OCI-LY7 (cell line): ENCODE data around the gene SLC27A5. TPM values are rescaled to one million over a fixed set of nuclear protein-coding genes. Genes with fewer than 3 reads are reported as not detected.

ENCODE experiments used
- BruUV-seq: library from RNA; stranded (reverse); fragments of 400-500 nt; replicated peaks from 2 replicates; lab custom pipeline; 2021; lab: Mats Ljungman, UMichigan
- CTCF ChIA-PET: fragments of 300-600 bp; sonication (Branson Sonifier 250); formaldehyde crosslinking; loops from one replicate; lab custom pipeline; 2022; ENCODE audit warnings: antibody characterized with exemption; ENCODE audit not compliant: unreplicated experiment; lab: Charles Lee
- POLR2A ChIA-PET: fragments of 300-600 bp; sonication (Branson Sonifier 250); formaldehyde crosslinking; loops from one replicate; lab custom pipeline; 2022; ENCODE audit warnings: antibody characterized with exemption; lab: Charles Lee
- DNase-seq: peaks from one replicate; pipeline ENCODE4 v3.0.0-alpha.2; 2015; ENCODE audit warnings: low spot score
- H2AFZ ChIP-seq: fragments of 200-600 bp; sonication (generic), shearing (Covaris generic); 2 replicates; pipeline ENCODE4 v1.6.1; 2014; ENCODE audit warnings: mild to moderate bottlenecking, antibody characterized with exemption, low read length, moderate library complexity
- H3K27ac ChIP-seq: fragments of 200-600 bp; sonication (generic); 2 replicates; pipeline ENCODE4 v1.5.1; 2014; ENCODE audit warnings: mixed run types, low read depth, mild to moderate bottlenecking, moderate library complexity, low read length, inconsistent platforms; ENCODE audit not compliant: poor library complexity, severe bottlenecking
- H3K36me3 ChIP-seq: fragments of 200-600 bp; sonication (generic); 2 replicates; pipeline ENCODE4 v1.6.1; 2014; ENCODE audit warnings: mild to moderate bottlenecking, antibody characterized with exemption, low read length, moderate library complexity, mixed read lengths; ENCODE audit not compliant: insufficient read depth
- H3K4me1 ChIP-seq: fragments of 200-600 bp; sonication (generic); 2 replicates; pipeline ENCODE4 v1.5.1; 2014; ENCODE audit warnings: mild to moderate bottlenecking, low read length; ENCODE audit not compliant: insufficient read depth, poor library complexity, severe bottlenecking
- H3K4me2 ChIP-seq: fragments of 200-600 bp; sonication (generic); 2 replicates; pipeline ENCODE4 v1.6.1; 2014; ENCODE audit warnings: mild to moderate bottlenecking, low read length
- H3K4me3 ChIP-seq: fragments of 200-600 bp; sonication (generic); 2 replicates; pipeline ENCODE4 v1.5.1; 2014; ENCODE audit warnings: mild to moderate bottlenecking, low read depth, low read length; ENCODE audit not compliant: poor library complexity, severe bottlenecking
- H3K79me2 ChIP-seq: fragments of 200-600 bp; sonication (generic); 2 replicates; pipeline ENCODE4 v1.6.1; 2016; ENCODE audit warnings: low read depth, mild to moderate bottlenecking, low read length, moderate library complexity, mixed read lengths; ENCODE audit not compliant: insufficient read depth
- H3K9me2 ChIP-seq: fragments of 200-600 bp; sonication (generic); 2 replicates; pipeline ENCODE4 v1.6.1; 2016; ENCODE audit warnings: mild to moderate bottlenecking, low read length, mixed read lengths; ENCODE audit not compliant: insufficient read depth
- H3K9me3 ChIP-seq: fragments of 200-600 bp; sonication (generic); 2 replicates; pipeline ENCODE4 v1.6.1; 2014; ENCODE audit warnings: mild to moderate bottlenecking, mixed run types, low read length, mixed read lengths
- H4K20me1 ChIP-seq: fragments of 200-600 bp; sonication (generic); 2 replicates; pipeline ENCODE4 v1.6.1; 2014; ENCODE audit warnings: mild to moderate bottlenecking, antibody characterized with exemption, low read length, moderate library complexity, mixed read lengths; ENCODE audit not compliant: insufficient read depth
- EZH2phosphoT487 ChIP-seq: fragments of 200-600 bp; sonication (generic); IDR thresholded peaks from 2 replicates; pipeline ENCODE4 v1.6.1; 2018; ENCODE audit warnings: low read depth, borderline replicate concordance, mild to moderate bottlenecking, mixed run types, antibody characterized with exemption, low read length, moderate library complexity, mixed read lengths
- intact Hi-C: fragments of 100-400 bp; cut with micrococcal nuclease; formaldehyde crosslinking; loops from one replicate; pipeline ENCODE4 v1.10.0; 2022; ENCODE audit not compliant: unreplicated experiment
- total RNA-seq, 2 experiments: library from RNA; depleted of rRNA in 1 of 2; stranded (reverse); fragments of >200 nt in 1 of 2; shearing (Covaris generic) in 1 of 2; gene quantifications; 2 replicates each; pipeline ENCODE4 v1.2.3, GENCODE V29; 2014 to 2022
- TF ChIP-seq, protein P1 (sequence below): fragments of 200-600 bp; sonication (generic); conservative IDR thresholded peaks from 2 replicates; pipeline ENCODE4 v1.5.1; 2014; ENCODE audit warnings: mild to moderate bottlenecking, antibody characterized with exemption, low read length, moderate library complexity, mixed read lengths

SLC27A5 gene
- total RNA-seq, 2 experiments from 2014 or later: 28.0 to 29.8 TPM

DNA sequence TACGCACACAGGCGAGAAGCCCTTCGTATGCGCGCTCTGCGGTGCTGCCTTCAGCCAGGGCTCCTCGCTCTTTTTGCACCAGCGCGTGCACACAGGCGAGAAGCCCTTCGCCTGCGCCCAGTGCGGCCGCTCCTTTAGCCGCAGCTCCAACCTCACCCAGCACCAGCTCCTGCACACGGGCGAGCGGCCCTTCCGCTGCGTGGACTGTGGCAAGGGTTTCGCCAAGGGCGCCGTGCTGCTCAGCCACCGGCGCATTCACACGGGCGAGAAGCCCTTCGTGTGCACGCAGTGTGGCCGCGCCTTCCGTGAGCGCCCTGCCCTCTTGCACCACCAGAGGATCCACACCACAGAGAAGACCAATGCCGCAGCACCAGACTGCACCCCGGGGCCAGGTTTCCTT is 55.7 kb downstream of the SLC27A5 start:
- no peak for TF ChIP-seq EZH2phosphoT487
- TF ChIP-seq, protein P1, sequence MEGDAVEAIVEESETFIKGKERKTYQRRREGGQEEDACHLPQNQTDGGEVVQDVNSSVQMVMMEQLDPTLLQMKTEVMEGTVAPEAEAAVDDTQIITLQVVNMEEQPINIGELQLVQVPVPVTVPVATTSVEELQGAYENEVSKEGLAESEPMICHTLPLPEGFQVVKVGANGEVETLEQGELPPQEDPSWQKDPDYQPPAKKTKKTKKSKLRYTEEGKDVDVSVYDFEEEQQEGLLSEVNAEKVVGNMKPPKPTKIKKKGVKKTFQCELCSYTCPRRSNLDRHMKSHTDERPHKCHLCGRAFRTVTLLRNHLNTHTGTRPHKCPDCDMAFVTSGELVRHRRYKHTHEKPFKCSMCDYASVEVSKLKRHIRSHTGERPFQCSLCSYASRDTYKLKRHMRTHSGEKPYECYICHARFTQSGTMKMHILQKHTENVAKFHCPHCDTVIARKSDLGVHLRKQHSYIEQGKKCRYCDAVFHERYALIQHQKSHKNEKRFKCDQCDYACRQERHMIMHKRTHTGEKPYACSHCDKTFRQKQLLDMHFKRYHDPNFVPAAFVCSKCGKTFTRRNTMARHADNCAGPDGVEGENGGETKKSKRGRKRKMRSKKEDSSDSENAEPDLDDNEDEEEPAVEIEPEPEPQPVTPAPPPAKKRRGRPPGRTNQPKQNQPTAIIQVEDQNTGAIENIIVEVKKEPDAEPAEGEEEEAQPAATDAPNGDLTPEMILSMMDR: no peak
- H3K79me2 ChIP-seq: no peaks in the 10 kb centered on the region
- no peak overlapping the region for H2AFZ ChIP-seq
- H3K9me3 ChIP-seq: no peaks in the 10 kb centered on the region
- H3K36me3 ChIP-seq: peaks cover 5% of the 10 kb centered on the region
- BruUV-seq: no TSS peak
- DNase-seq: no peak
- no peaks in the 10 kb centered on the region for H4K20me1 ChIP-seq
- no peak overlapping the region for H3K4me2 ChIP-seq
- POLR2A ChIA-PET: no interaction called here
- H3K27ac ChIP-seq: no peak overlapping the region
- intact Hi-C loops: no loop called here
- no peak overlapping the region for H3K4me3 ChIP-seq
- CTCF ChIA-PET: no interaction called here
- no peaks in the 10 kb centered on the region for H3K4me1 ChIP-seq
- H3K9me2 ChIP-seq: no peaks in the 10 kb centered on the region

DNA sequence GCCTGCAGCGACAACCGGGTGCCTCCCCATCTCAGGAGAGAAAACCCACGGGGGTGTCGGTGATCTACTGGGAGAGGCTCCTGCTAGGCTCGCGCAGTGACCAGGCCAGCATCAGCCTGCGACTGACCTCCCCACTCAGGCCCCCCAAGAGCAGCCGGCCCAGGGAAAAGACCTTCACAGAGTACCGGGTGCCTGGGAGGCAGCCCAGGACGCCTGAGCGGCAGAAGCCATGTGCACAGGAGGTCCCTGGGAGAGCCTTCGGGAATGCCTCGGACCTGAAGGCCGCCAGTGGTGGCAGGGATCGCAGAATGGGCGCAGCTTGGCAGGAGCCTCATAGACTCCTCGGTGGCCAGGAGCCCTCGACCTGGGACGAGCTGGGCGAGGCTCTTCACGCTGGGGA is 56.5 kb downstream of the SLC27A5 start:
- no peak overlapping the region for H3K27ac ChIP-seq
- no peak overlapping the region for H3K4me3 ChIP-seq
- no TSS peak for BruUV-seq
- TF ChIP-seq, protein P1: no peak
- no peak for TF ChIP-seq EZH2phosphoT487
- no peak for DNase-seq
- no peaks in the 10 kb centered on the region for H3K79me2 ChIP-seq
- H3K4me2 ChIP-seq: no peak overlapping the region
- ChIA-PET POLR2A (no interaction called here), CTCF (no interaction called here)
- intact Hi-C loops: no loop called here
- peaks cover 5% of the 10 kb centered on the region for H3K36me3 ChIP-seq
- H3K9me3 ChIP-seq: peaks cover 4% of the 10 kb centered on the region; the same call in 1 of the 2 replicates
- no peak overlapping the region for H2AFZ ChIP-seq
- no peaks in the 10 kb centered on the region for H3K4me1 ChIP-seq
- no peaks in the 10 kb centered on the region for H4K20me1 ChIP-seq
- H3K9me2 ChIP-seq: no peaks in the 10 kb centered on the region

DNA sequence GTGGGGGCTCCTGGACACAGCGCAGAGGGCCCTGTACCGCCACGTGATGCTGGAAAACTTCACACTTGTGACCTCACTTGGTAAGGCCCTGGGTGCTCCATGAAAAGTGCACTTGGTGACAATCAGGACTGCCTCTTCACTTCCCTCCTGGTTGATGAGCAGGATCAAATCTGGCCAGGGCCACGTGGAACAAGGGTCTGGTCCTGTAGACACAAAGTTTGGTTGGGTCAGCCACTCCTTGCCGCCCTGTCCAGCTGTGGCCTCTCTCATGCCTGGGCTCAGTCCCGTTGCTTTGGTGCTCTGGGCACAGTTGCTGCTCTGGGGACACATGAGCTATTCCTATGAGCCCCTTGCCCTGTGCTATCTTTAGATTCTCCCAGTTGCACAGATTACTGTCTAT is 58.0 kb downstream of the SLC27A5 start:
- ChIA-PET POLR2A (no interaction called here), CTCF (no interaction called here)
- H3K4me3 ChIP-seq: no peak overlapping the region
- H4K20me1 ChIP-seq: no peaks in the 10 kb centered on the region
- no peak overlapping the region for H2AFZ ChIP-seq
- intact Hi-C loops: no loop called here
- H3K9me2 ChIP-seq: no peaks in the 10 kb centered on the region
- peaks cover 5% of the 10 kb centered on the region for H3K36me3 ChIP-seq
- peaks cover 19% of the 10 kb centered on the region; the same call in 1 of the 2 replicates for H3K9me3 ChIP-seq
- no peaks in the 10 kb centered on the region for H3K4me1 ChIP-seq
- BruUV-seq: no TSS peak
- DNase-seq: no peak
- no peak for TF ChIP-seq EZH2phosphoT487
- TF ChIP-seq, protein P1: no peak
- no peaks in the 10 kb centered on the region for H3K79me2 ChIP-seq
- H3K27ac ChIP-seq: no peak overlapping the region
- no peak overlapping the region for H3K4me2 ChIP-seq
